DOHH2 (cell line): ENCODE results near the gene TOX4.
A peak's percentile ranks its signal among the peaks of the same experiment; 100 is the strongest.

ENCODE experiments used
- H3F3A ChIP-seq: fragments of 200-600 bp; sonication (generic), shearing (Covaris generic); 2 replicates; pipeline ENCODE4 v1.6.0; 2016; ENCODE audit warnings: antibody characterized with exemption, mild to moderate bottlenecking; ENCODE audit not compliant: control insufficient read depth, insufficient read depth
- H3K27ac ChIP-seq: fragments of 200-600 bp; sonication (generic); 2 replicates; pipeline ENCODE4 v1.5.1; 2014; ENCODE audit warnings: low read depth, mild to moderate bottlenecking, low read length, moderate library complexity
- H3K27me3 ChIP-seq: fragments of 200-600 bp; sonication (generic); 2 replicates; pipeline ENCODE4 v1.6.1; 2014; ENCODE audit warnings: mild to moderate bottlenecking, low read length, mixed read lengths; ENCODE audit not compliant: control insufficient read depth
- H3K36me3 ChIP-seq: fragments of 200-600 bp; sonication (generic); 2 replicates; pipeline ENCODE4 v1.6.1; 2014; ENCODE audit warnings: mild to moderate bottlenecking, low read length, moderate library complexity, mixed read lengths; ENCODE audit not compliant: control insufficient read depth
- H3K4me1 ChIP-seq: fragments of 200-600 bp; sonication (generic); 2 replicates; pipeline ENCODE4 v1.6.1; 2014; ENCODE audit warnings: mild to moderate bottlenecking, low read length, mixed read lengths; ENCODE audit not compliant: control insufficient read depth
- H3K4me2 ChIP-seq: fragments of 200-600 bp; sonication (generic); 2 replicates; pipeline ENCODE4 v1.6.0; 2014; ENCODE audit warnings: mild to moderate bottlenecking, low read length, moderate library complexity
- H3K4me3 ChIP-seq: fragments of 200-600 bp; sonication (generic); 2 replicates; pipeline ENCODE4 v1.5.1; 2014; ENCODE audit warnings: mild to moderate bottlenecking, low read length, mixed read lengths
- H3K79me2 ChIP-seq: fragments of 200-600 bp; sonication (generic); 2 replicates; pipeline ENCODE4 v1.6.1; 2014; ENCODE audit warnings: mild to moderate bottlenecking, low read length, mixed read lengths; ENCODE audit not compliant: control insufficient read depth
- H3K9me2 ChIP-seq: fragments of 200-600 bp; sonication (generic); replicated peaks from 2 replicates; pipeline ENCODE4 v1.6.1; 2014; ENCODE audit warnings: mild to moderate bottlenecking, low read length, mixed read lengths; ENCODE audit not compliant: control insufficient read depth
- H3K9me3 ChIP-seq: fragments of 200-600 bp; sonication (generic); 2 replicates; pipeline ENCODE4 v1.6.1; 2014; ENCODE audit warnings: antibody characterized with exemption, low read length, mixed read lengths; ENCODE audit not compliant: control insufficient read depth, insufficient read depth
- H4K20me1 ChIP-seq: fragments of 200-600 bp; sonication (generic); 2 replicates; pipeline ENCODE4 v1.6.0; 2014; ENCODE audit warnings: low read depth, mild to moderate bottlenecking, antibody characterized with exemption, low read length, moderate library complexity; ENCODE audit not compliant: control insufficient read depth, insufficient read depth
- EZH2phosphoT487 ChIP-seq: fragments of 200-600 bp; sonication (generic); IDR thresholded peaks from 2 replicates; pipeline ENCODE4 v1.6.1; 2017; ENCODE audit warnings: borderline replicate concordance, mild to moderate bottlenecking, antibody characterized with exemption, low read length, moderate library complexity, mixed read lengths
- TF ChIP-seq, protein P1 (sequence below): fragments of 200-600 bp; sonication (generic); IDR thresholded peaks from one replicate; pipeline ENCODE4 v1.5.1; 2014; ENCODE audit warnings: antibody characterized with exemption, mild to moderate bottlenecking, low read depth, low read length; ENCODE audit not compliant: poor library complexity, severe bottlenecking

The TOX4 gene

GRCh38 chr14:21449899-21450216, 27.1 kb upstream of the TOX4 start:
- Histone ChIP-seq H3K27ac (no peak overlapping the region), H3K4me1 (peaks cover 27% of the 10 kb centered on the region), H3F3A (no peaks in the 10 kb centered on the region), H3K4me3 (no peak overlapping the region), H4K20me1 (peaks cover 7% of the 10 kb centered on the region; the same call in 1 of the 2 replicates), H3K4me2 (peak overlapping the region; percentile 2; the same call in 1 of the 2 replicates), H3K27me3 (no peaks in the 10 kb centered on the region), H3K79me2 (peaks cover 99% of the 10 kb centered on the region), H3K9me2 (no peaks in the 10 kb centered on the region), H3K36me3 (peaks cover 38% of the 10 kb centered on the region), H3K9me3 (no peaks in the 10 kb centered on the region)
- TF ChIP-seq EZH2phosphoT487 = no peak
- TF ChIP-seq, protein P1, sequence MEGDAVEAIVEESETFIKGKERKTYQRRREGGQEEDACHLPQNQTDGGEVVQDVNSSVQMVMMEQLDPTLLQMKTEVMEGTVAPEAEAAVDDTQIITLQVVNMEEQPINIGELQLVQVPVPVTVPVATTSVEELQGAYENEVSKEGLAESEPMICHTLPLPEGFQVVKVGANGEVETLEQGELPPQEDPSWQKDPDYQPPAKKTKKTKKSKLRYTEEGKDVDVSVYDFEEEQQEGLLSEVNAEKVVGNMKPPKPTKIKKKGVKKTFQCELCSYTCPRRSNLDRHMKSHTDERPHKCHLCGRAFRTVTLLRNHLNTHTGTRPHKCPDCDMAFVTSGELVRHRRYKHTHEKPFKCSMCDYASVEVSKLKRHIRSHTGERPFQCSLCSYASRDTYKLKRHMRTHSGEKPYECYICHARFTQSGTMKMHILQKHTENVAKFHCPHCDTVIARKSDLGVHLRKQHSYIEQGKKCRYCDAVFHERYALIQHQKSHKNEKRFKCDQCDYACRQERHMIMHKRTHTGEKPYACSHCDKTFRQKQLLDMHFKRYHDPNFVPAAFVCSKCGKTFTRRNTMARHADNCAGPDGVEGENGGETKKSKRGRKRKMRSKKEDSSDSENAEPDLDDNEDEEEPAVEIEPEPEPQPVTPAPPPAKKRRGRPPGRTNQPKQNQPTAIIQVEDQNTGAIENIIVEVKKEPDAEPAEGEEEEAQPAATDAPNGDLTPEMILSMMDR = no peak

DNA sequence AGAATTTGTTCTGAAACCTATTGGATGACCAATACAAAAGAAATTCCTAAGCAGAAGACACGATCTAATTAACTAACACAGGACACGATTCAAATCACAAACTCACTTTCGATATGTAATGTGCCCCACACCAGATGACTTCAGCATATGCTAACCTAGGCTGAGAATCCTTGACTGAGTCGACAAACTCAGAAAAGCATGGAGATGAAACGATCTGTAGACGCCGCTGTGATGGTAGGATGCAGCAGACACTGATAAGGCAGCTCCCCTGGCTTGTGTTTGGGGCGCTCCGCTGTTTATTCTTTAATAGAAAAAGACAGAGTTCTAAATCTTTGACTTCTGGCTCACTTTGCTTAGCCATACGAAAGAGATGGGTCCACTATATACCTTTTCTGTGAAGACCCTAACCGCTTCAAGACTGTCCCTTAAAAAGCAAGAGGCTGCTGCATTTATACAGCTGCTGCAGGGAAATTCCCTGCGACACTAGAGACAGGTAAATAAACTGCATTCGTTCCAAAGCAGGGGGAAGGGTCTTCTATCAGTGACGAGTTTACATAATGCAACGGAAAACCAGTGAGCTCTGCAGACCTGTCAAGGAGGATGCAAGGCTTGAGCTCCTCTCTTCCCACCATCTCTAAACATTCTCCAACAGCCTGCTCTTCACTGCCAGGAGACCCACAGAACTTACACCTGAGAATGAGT, 22.0 kb upstream of the TOX4 start:
- no peaks in the 10 kb centered on the region for H3K9me2 ChIP-seq
- H3K9me3 ChIP-seq = no peaks in the 10 kb centered on the region
- peaks cover 10% of the 10 kb centered on the region; the same call in 1 of the 2 replicates for H4K20me1 ChIP-seq
- TF ChIP-seq, protein P1 = no peak
- H3K36me3 ChIP-seq = peaks cover 34% of the 10 kb centered on the region
- no peaks in the 10 kb centered on the region for H3K27me3 ChIP-seq
- H3K27ac ChIP-seq = peak overlapping the region; percentile 56; the same call in 1 of the 2 replicates
- peaks cover 59% of the 10 kb centered on the region for H3K79me2 ChIP-seq
- peak overlapping the region; percentile 91 for H3K4me2 ChIP-seq
- H3K4me3 ChIP-seq = peak overlapping the region; percentile 88
- H3K4me1 ChIP-seq = peaks cover 32% of the 10 kb centered on the region
- H3F3A ChIP-seq = peaks cover 15% of the 10 kb centered on the region; the same call in 1 of the 2 replicates

- no peaks in the 10 kb centered on the region for H3K9me2 ChIP-seq
- peak overlapping the region; percentile 91 for H3K4me2 ChIP-seq
- TF ChIP-seq, protein P1 = no peak
- H3K36me3 ChIP-seq = peaks cover 30% of the 10 kb centered on the region
- no peaks in the 10 kb centered on the region for H3K27me3 ChIP-seq
- peaks cover 7% of the 10 kb centered on the region; the same call in 1 of the 2 replicates for H4K20me1 ChIP-seq
- peak overlapping the region; percentile 88 for H3K4me3 ChIP-seq
- H3K27ac ChIP-seq = peak overlapping the region; percentile 56
- H3K9me3 ChIP-seq = no peaks in the 10 kb centered on the region
- H3K4me1 ChIP-seq = peaks cover 27% of the 10 kb centered on the region
- peaks cover 54% of the 10 kb centered on the region for H3K79me2 ChIP-seq
- peaks cover 15% of the 10 kb centered on the region; the same call in 1 of the 2 replicates for H3F3A ChIP-seq
These were observed 21.4 kb upstream of the TOX4 start for GRCh38 chr14:21455592-21455911.
